EL (cell line): Measurements from ENCODE around the gene TMEM14A.
A peak's percentile ranks its signal among the peaks of the same experiment; 100 is the strongest.
"Not testable (repeated sequence)": the region's sequence is repeated elsewhere in the genome, so short reads cannot be mapped to it uniquely, and the experiment has no call there.

ENCODE experiments used
- DNase-seq: peaks from one replicate; pipeline ENCODE4 v3.0.0-alpha.2; 2016

The TMEM14A gene

DNA sequence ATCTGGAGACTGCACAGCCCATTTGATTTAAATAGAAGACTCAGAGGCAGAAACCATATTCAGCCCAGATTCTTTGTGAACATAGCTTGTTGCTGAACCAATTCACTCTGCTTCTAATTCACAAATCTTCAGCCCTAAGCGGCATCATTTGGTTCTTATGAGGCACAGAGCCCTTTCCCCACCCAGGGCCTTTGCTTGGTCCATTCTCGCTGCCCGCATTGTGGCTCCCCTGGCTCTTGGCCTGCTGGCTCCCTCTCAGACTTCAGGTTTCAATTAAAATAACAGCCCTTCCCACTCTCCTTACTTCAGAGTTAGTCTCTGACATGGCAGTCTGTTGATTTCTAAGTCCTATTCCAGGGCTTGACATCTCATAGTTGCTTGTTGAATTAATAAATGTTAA is 9.4 kb upstream of the TMEM14A start:
- DNase-seq: no peak

DNA sequence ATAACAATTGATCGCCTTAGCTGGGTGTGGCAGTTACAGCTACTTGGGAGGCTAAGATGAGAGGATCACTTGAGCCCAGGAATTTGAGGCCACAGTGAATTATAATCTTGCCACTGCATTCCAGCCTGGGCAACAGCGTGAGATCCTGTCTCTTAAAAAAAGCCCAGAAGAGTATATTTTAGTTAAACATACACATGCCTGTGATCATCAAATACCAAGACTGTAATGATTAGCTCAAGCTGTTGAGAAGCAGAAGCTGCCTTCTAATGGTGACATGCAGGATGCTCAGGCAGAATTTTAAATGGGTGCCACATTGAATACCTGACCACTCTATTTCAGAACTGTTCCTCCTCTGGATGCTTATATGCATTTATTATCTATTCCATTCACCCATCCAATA is 8.9 kb upstream of the TMEM14A start:
- no peak for DNase-seq

DNA sequence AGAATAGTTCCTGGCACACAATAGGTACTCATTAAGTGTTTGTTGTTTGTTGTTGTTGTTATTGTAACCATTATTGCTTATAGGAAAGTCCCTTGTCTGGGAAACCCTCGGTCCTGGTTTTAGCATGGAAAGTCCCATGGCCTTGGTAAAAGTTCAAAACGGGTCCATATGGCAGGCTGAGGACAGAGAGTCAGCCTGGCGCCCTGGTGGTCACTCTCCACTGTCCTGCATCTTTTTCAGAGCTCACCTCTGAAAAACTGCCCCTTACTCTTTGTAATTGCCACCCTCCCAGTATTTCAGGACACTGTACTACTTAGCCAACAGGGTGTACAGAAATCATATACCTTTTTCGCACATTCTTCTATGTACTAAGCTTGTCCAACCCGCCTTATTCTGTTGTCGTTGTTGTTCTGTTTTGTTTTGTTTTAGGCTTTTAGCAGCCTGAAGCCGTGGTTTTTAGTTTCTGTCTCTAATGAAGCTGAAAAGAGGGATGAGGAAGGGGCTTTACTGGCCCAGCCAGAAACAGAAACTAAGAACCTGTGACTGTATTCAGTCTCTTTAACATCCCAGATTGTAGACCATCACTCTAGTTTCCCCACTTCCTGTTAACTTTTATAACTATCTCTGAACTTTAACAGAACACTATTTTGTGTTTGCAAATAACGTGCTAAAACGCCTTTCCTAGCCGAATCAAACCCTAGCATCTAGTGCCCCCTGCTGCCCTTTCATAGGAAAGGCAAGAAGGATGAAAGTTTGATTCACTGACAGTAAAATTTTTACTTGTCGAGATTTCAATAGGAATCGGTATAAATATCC is 7.6 kb upstream of the TMEM14A start:
- peak; percentile 82 for DNase-seq

DNA sequence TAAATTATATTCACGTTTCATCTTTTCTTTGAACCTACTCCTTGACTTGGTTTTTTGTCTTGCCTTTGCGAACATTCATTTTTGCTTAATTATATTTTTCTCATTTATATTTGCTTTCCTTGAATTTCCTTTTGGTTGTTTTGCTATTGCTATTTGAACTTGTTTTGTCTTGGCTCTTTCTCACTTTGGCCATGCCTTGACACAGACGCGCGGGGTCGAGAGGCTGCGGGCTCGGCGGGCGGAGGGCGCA is 7.1 kb upstream of the TMEM14A start:
- no peak for DNase-seq

DNA sequence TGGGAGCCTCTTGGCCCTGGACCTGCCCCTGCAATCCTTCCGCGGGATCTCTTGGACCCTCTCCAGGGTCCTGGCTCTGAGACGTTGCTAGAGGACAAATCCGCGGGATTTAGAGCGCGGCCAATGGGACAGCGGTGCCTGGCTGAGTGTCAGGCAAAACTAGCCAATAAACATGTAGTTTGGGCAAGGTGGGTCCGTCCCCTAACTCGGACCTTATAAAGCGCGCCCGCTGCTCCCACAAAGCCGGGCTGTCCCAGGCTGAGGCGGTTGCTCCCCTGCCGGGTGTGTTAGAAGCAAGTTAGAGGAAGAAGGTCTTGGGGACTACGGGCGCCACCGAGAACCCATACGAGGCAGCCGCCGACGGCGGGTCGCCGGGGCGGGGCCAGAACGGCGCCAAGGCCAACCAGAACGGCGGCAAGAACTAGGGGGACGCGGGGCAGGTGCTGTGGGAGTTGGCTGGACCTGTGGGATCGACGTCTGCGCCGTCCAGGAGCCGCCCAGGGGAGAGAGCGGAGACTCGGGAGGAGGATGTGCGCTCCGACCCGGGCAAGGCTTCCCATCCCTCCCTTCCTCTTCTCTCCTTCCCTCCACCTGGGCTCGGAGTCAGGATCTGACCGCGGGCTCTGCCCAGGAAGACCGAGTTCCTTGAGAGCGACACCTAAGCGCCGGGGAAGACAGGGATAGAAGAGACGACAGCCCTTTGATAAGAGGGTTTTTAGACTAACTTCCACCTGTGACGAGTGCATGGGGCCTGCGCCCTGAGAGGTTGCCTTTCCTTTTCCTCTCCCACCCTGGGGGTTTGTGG is 6.5 kb upstream of the TMEM14A start:
- DNase-seq: peak; percentile 99

DNA sequence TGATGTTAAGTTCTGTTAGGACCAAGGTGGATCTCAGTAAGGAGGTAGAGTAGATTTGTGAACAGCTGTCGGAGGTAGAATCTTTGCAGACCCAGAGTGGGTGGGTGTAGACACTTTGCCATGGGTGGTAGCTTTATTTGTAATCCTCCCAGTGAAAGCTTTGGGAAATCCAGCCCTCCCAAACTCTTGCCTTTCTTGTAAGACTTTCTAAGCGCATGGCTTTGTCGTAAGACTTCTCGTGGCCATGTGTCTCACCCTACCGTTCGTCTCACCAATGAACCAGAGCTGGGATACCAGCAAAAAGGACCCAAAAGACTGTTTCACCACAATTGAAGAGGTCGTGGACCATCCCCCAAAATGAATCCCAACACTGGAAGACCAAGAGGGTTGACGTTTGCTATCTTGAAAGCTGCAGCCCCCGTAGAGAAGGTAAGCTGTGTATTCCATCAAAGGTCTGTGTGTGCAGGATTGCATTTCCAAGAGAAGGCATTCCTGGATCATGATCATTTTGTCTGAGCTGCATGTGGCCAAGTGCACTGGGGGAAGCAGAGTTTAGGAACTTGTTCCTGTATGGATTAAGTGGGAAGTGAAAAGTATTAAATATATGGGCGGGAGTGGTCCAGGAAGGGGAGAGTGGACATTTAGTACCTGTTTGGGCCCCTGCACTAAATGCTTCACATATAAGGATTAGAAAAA is 5.8 kb upstream of the TMEM14A start:
- no peak for DNase-seq

DNA sequence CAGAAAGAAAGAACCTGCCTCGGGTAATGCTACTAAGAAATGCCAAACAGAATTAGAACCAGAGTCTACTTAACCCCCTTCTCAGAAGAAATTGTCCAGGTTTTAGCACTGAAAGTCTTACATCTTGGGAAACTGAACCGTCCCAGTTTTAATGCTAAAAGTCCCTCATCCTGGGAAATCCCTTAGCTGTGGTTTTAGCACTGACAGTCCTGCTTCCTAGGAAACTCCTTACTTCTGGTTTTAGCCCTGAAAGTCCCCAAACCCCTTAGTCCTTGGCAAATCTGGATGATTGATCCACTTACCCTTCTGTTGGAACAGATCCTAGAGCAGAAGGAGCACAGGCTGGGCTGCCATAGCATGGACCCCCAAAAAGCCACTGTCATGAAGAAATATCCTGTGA is 4.8 kb upstream of the TMEM14A start:
- DNase-seq: no peak

DNA sequence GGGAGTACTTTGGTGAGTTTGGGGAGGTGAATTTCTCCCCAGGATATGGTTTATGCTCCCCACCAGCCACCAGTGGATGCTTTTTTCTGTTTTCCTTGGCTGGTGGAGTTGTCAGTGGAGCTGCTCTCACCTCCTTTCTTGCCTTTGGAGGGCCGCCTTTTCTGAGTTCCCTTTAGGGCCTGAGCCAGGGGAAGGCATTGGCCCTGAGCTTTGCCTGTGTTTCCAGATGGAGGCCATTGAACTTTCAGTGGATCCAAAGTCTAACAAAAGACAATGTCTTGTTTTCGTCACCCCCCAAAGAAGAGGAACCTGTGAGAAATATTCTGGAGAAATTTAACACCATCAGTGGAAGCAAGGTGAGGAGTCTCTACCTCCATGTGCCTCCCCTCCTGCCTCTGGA is 4.4 kb upstream of the TMEM14A start:
- DNase-seq: no peak

DNA sequence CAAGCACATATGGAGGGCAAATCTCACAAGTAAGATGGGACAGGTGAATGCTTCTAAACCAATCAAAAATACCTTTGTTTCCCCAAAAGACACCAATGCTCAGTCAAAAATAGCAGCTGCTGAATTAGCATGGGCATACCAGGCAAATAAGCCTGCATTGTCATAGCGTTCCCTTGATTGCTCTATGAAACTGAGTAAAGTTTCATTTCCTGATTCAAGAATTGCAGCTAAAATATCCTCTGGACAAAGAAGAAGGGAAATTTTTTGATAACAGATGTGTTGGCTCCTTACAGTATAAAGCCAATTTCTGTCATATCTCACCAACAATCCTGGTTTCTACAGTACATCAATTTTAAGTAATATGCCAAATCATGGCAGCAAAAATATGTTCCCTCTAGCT is 3.3 kb upstream of the TMEM14A start:
- DNase-seq: no peak

DNA sequence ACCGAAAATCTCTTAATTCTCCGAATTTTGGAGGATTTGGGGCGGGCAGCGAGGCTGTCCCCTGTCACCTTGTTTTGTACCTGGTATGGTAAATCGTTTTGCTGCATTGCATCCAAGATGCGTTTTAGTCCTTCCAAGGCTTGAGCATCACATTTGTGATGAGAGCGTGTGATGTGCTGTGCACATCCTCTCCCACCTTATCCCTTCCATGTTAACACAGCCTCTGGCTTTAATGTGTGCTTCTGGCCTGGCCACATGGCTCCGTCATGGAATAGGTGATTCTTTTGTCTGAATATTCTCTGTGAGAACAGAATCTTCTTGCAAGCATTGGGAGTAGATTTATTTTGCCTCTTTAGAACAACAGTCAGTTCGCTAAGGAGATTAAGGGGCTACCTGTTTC is 763 bp downstream of the TMEM14A start:
- no peak for DNase-seq

DNA sequence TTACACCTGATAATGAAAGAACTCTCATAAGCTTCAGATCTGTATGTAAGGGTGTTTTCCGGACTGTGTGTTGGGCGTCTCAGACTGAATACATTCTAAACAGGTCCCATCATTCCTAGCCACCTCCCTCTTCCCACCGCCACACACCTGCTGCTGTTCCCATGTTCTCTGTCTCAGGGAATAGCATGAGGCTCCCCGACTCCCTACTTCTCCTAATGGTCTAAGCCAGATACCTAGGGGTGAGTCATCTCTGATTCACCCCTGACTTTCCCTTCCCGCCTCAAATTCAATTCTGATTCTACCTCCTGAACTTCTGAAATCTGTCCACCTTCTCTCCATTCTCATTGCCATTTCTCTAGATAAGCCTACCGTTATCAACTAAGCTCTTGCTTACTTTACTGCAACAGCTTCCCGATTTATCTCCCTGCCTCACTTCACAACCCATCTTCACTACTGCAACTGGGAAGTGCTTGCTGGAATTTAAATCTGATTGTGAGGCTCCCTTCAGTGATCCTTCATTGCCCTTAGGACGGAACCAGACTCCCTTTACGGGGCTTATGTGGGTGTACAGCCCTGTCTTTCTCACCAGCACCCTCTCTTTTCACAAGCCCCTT is 1.6 kb downstream of the TMEM14A start:
- DNase-seq: peak; percentile 53

DNA sequence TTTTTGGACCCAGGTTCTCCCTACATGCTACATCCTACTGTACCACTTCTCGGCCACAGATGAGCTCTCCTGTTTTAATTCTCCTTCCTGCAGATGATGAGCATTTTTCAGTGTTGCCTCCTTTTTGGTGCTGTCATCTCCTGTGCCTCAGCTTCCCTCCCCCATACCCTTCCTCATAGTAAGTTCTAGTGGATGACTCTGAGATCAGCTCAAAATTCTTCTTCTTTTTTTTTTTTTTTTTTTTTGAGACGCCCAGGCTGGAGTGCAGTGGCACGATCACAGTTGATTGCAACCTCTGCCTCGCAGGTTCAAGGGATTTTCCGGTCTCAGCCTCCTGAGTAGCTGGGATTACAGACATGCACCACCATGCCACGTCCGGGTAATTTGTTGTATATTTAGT is 3.8 kb downstream of the TMEM14A start:
- no peak for DNase-seq

DNA sequence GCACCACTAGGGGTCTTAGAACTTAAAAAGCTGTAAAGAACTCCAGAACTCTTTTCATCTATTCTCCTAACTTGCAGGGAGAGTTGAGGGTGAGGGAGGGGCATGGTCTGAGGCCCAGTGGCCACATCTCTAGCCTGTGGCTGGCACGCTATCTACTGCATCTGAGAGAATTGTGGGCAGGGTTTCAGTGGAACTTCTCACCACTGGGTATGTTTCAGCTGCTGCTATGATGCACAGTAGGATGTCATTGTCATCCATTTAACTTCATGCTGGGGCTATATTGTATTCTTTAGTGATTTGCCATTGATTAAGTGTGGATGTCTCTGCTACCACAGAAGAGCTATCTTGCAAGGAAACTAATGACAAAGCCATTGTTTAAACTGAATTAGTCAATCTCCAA is 4.5 kb downstream of the TMEM14A start:
- DNase-seq: no peak

DNA sequence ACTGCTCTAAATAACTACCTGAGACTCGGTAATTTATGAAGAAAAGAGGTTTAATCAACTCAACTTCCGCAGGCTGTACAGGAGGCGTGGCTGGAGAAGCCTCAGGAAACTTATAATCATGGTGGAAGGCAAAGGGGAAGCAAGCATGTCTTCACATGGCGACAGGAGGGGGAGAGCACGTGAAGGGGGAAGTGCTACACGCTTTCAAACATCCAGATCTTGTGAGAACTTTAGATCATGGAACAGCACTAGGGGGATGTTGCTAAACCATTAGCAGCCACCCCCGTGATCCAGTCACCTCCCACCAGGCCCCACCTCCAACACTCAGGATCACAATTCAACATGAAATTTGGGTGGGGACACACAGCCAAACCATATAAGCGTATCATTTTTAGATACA is 5.7 kb downstream of the TMEM14A start:
- not testable (repeated sequence) for DNase-seq

DNA sequence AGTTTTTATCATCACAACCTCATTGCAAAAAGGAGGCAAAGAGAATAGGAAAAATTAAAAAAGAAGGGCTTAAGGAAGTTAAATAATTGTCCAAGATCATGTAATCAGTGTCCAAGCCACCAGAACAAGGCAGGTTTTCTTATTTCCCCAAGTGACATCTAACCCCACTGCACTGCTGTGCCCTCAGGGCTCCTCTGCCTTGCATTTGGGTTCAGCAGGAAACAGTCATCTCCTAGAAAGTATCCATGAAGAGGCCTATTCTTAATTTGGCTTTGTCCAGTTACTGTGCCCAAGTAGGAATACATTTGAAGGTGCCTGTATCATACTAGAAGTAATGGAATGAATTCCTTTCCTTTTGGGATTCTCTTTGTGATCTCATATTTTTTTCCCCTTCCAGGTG is 10.5 kb downstream of the TMEM14A start:
- no peak for DNase-seq

DNA sequence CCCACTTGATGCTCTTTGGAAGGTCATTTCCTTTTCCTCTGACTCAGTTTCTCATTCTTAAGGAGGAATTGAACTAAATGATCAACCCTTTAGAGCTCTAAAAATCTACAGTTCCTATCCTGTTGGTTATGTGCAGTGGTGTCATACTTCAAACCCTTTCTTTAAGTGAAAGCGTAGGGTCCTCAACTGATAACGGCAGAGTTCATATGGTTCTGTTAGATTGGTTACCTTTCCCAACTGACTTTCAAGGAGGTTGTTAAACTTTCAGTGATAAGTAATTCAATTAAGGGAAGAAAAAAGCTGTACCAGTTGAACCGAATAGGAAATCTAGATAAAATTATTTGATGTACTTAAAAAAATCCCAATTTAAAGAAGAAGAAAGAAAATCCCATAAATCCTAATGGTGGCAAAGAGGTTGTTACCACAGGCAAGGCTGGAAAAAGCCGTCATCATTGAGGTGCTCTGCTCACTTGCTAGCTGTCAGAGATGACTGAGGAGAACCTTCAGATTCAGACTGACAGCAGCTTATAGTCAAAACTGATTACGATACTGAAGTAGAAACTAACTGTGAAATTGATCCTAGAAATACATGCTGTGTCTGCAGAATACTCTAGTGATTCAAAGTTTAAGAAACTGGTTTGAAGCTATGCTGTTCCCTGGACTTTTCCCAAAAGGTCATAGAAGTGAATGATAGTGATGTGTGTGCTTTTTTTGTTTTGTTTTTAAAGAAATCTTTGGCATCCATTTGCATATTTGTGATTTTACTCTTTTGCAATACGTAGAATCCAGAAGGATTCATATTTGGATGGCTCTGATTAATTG is 16.2 kb downstream of the TMEM14A start:
- no peak for DNase-seq

DNA sequence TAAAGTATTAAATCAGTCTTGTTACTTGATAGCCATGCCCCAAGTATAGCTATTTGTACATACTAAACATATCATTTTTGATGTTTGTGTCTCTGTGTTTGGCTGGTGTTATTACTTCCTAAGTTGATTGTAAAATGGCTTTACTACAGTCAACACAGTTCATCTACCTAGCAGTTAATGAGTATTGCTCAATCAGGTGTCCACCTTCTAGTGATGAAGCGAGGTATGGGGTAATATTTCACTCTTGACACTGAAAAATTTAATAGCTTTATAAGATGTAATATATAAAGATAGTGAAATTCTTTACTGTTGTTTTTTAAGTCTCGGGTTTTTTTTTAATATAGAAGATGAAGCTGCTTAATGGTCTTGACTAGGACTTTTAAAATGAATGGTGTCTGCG is 18.9 kb downstream of the TMEM14A start:
- DNase-seq: no peak

DNA sequence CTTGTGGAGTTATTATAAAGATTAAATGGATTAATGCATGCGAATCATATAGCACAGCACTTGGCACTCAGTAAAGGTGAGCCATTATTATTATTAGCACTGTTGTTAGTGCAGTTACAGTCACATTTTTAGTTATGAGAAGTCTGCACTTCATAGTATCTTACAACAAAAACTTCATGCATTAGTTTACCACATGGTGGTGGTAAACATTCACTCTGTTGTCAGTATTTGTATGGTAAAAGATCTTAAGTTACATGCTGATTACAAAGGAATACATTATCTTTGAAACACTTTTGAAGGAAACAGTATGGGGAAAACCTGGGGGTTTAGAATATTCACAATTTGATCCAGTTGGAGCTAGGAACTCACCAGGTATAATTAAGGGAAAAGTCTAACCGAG is 20.8 kb downstream of the TMEM14A start:
- no peak for DNase-seq

DNA sequence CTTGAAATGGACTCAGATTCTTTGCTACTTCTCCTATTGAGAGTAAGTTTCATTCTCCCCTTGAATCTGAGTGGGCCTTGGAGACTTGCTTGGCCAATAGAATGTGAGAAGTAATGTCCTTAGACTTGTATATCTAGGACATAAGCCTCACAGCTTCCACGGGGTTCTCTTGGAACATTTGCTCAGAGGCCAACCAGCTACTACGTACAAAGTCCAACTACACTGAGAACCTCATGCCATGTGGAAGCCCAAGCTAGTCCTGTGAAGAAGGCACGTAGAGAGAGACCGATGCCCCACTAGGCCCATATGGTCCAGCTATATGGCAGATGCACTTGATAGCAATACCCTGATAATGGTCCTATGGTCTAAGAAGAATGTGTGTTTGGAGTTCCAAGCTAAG is 22.9 kb downstream of the TMEM14A start:
- no peak for DNase-seq

DNA sequence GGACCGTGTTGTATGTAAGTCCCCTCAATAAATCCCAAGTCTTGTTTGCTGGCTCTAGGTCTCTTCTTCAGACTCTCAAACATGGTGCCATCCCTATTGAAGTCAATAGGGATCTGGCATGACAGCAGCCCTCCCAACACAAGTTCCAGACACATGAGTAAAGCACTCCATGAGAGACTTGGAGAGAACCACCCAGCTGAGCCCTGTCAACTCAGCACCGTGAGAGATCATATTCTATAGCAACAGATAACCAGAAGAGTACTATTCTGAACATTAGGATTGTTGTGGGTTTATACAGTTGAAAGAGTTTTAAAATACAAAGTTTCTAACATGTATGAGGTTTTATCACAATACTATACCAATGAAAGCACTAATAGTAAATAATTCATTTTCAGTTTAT is 23.5 kb downstream of the TMEM14A start:
- DNase-seq: no peak

DNA sequence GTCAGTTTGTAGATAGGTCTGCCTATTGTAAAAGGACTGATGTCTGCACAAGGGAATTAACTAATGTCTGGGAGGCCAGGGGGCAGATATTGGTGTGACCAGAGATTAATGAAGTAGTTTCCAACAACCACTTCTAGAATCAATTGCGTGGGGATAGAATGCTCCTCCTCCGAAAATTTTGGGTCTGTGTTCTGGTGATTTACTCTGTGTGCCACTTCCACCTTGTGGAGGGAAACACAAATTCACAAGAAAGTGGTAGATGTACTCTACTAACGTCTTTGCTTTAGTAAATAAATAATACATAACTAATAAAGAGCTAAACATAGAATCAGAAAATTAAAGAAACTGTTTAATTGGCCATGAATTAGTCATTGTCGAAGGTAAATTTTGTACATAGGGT is 25.5 kb downstream of the TMEM14A start:
- no peak for DNase-seq

DNA sequence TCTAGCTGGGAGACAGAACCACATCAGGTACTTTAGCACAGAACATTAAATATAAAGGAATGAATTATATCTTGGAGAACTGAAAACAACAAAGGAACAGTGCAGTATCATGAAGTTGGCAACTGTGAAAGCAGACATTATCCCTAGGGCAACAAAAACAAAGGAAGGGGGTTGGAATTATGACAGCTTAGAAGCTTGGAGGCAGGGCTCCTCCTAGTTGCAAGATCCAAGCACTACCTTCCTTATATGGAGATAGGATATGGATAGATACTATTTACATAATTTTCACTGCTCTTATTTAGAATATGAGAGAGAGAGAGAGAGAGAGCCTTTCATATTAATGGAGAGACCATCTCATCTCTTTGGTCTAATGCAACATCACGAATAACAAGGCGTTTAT is 27.0 kb downstream of the TMEM14A start:
- DNase-seq: peak; percentile 25

DNA sequence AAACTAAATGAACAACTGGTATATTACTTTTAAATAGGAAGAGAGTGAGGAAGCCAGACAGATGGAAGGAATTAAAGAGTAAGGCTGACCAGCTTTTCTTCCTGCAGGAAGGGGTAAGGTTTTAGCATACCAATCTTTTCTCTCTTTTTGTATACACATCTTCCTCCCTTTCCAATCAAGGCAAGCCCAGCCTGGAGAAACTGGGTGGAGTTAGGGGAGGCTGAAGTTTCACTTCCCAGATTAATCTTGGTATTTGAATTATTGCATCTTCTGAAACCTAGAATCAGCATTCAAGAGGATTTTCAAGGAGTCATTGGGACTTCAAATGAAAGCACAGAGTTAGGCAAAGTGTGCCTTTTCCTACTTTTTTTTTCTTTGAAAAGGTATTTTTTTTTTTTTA is 33.1 kb downstream of the TMEM14A start:
- DNase-seq: no peak
